HUES6 (cell line): Measurements from ENCODE around the gene ZBTB32.
"Not testable (repeated sequence)": the region's sequence is repeated elsewhere in the genome, so short reads cannot be mapped to it uniquely, and the experiment has no call there.

ENCODE experiments used
- H3K27ac ChIP-seq: 2 replicates; pipeline ENCODE4 v1.7.0; 2013; ENCODE audit warnings: low read depth, mild to moderate bottlenecking, low read length, inconsistent platforms
- H3K27me3 ChIP-seq: 2 replicates; pipeline ENCODE4 v1.6.1; 2013; ENCODE audit warnings: low read length; ENCODE audit not compliant: control insufficient read depth, insufficient read depth
- H3K36me3 ChIP-seq: 2 replicates; pipeline ENCODE4 v1.6.1; 2013; ENCODE audit warnings: low read length; ENCODE audit not compliant: control insufficient read depth, insufficient read depth
- H3K4me1 ChIP-seq: 2 replicates; pipeline ENCODE4 v1.6.1; 2013; ENCODE audit warnings: low read length; ENCODE audit not compliant: control insufficient read depth, insufficient read depth
- H3K4me3 ChIP-seq: 2 replicates; pipeline ENCODE4 v1.5.1; 2013; ENCODE audit warnings: low read depth, low read length
- H3K9ac ChIP-seq: one replicate; pipeline ENCODE4 v1.6.1; 2013; ENCODE audit warnings: mild to moderate bottlenecking, low read length
- H3K9me3 ChIP-seq: 2 replicates; pipeline ENCODE4 v1.6.1; 2013; ENCODE audit warnings: low read depth, low read length; ENCODE audit not compliant: control insufficient read depth, insufficient read depth

The ZBTB32 gene

GRCh38 chr19:35704218-35704617, at the start of gene ZBTB32:
ZBTB32 (plus strand) TSS chr19:35704558; CDS start chr19:35714627, 10,069 bp downstream.
- H3K36me3 ChIP-seq = no peaks in the 10 kb centered on the region
- peaks cover 4% of the 10 kb centered on the region; the same call in 1 of the 2 replicates for H3K4me1 ChIP-seq
- no peak within 1 kb of the TSS for H3K27ac ChIP-seq
- H3K27me3 ChIP-seq = peaks cover 24% of the 10 kb centered on the region
- H3K9me3 ChIP-seq = no peaks in the 10 kb centered on the region
- H3K9ac ChIP-seq = no peak within 1 kb of the TSS
- no peak within 1 kb of the TSS for H3K4me3 ChIP-seq

GRCh38 chr19:35654828-35655227, 49.5 kb upstream of the ZBTB32 start:
- not testable (repeated sequence) for H3K27me3 ChIP-seq, H3K4me1 ChIP-seq, H3K27ac ChIP-seq, H3K4me3 ChIP-seq, H3K9me3 ChIP-seq, H3K9ac ChIP-seq
- peaks cover 71% of the 10 kb centered on the region for H3K36me3 ChIP-seq

GRCh38 chr19:35655600-35655999, 48.8 kb upstream of the ZBTB32 start:
- no peaks in the 10 kb centered on the region for H3K9me3 ChIP-seq
- H3K9ac ChIP-seq = no peak overlapping the region
- H3K27ac ChIP-seq = no peak overlapping the region
- H3K4me1 ChIP-seq = no peaks in the 10 kb centered on the region
- no peak overlapping the region for H3K4me3 ChIP-seq
- H3K27me3 ChIP-seq = no peaks in the 10 kb centered on the region
- peaks cover 72% of the 10 kb centered on the region for H3K36me3 ChIP-seq

GRCh38 chr19:35656700-35657099, 47.7 kb upstream of the ZBTB32 start:
- H3K9me3 ChIP-seq = no peaks in the 10 kb centered on the region
- no peak overlapping the region for H3K27ac ChIP-seq
- peaks cover 61% of the 10 kb centered on the region for H3K36me3 ChIP-seq
- H3K27me3 ChIP-seq = no peaks in the 10 kb centered on the region
- H3K4me3 ChIP-seq = no peak overlapping the region
- H3K4me1 ChIP-seq = no peaks in the 10 kb centered on the region
- no peak overlapping the region for H3K9ac ChIP-seq

GRCh38 chr19:35657904-35658700, 46.3 kb upstream of the ZBTB32 start:
- Histone ChIP-seq H3K27me3 (no peaks in the 10 kb centered on the region), H3K27ac (no peak overlapping the region), H3K9me3 (no peaks in the 10 kb centered on the region), H3K4me3 (no peak overlapping the region), H3K36me3 (peaks cover 55% of the 10 kb centered on the region), H3K9ac (no peak overlapping the region), H3K4me1 (no peaks in the 10 kb centered on the region)

GRCh38 chr19:35661995-35662340, 42.4 kb upstream of the ZBTB32 start:
- no peak overlapping the region for H3K4me3 ChIP-seq
- H3K27ac ChIP-seq = no peak overlapping the region
- H3K27me3 ChIP-seq = no peaks in the 10 kb centered on the region
- H3K9ac ChIP-seq = no peak overlapping the region
- peaks cover 26% of the 10 kb centered on the region for H3K36me3 ChIP-seq
- no peaks in the 10 kb centered on the region for H3K4me1 ChIP-seq
- H3K9me3 ChIP-seq = no peaks in the 10 kb centered on the region

- Histone ChIP-seq H3K9me3 (no peaks in the 10 kb centered on the region), H3K4me1 (no peaks in the 10 kb centered on the region), H3K27ac (no peak overlapping the region), H3K36me3 (peaks cover 8% of the 10 kb centered on the region), H3K9ac (no peak overlapping the region), H3K27me3 (0 out of 2 replicates have a peak, but pooled peaks cover 2% of the 10 kb centered on the region), H3K4me3 (no peak overlapping the region)
These were observed 40.4 kb upstream of the ZBTB32 start for GRCh38 chr19:35663981-35664380.

GRCh38 chr19:35665157-35665556, 39.2 kb upstream of the ZBTB32 start:
- no peak overlapping the region for H3K4me3 ChIP-seq
- peaks cover 12% of the 10 kb centered on the region; the same call in 1 of the 2 replicates for H3K27me3 ChIP-seq
- H3K27ac ChIP-seq = no peak overlapping the region
- no peak overlapping the region for H3K9ac ChIP-seq
- peaks cover 4% of the 10 kb centered on the region; the same call in 1 of the 2 replicates for H3K36me3 ChIP-seq
- H3K9me3 ChIP-seq = no peaks in the 10 kb centered on the region
- no peaks in the 10 kb centered on the region for H3K4me1 ChIP-seq

- Histone ChIP-seq H3K9me3 (no peaks in the 10 kb centered on the region), H3K36me3 (peaks cover 4% of the 10 kb centered on the region; the same call in 1 of the 2 replicates), H3K27ac (no peak overlapping the region), H3K27me3 (peaks cover 12% of the 10 kb centered on the region; the same call in 1 of the 2 replicates), H3K9ac (no peak overlapping the region), H3K4me1 (no peaks in the 10 kb centered on the region), H3K4me3 (no peak overlapping the region)
These were observed 38.8 kb upstream of the ZBTB32 start for GRCh38 chr19:35665604-35666003.

GRCh38 chr19:35666251-35666913, 38.0 kb upstream of the ZBTB32 start, which contains the start of gene UPK1A:
UPK1A (plus strand) TSS chr19:35666517; CDS start chr19:35666813, 296 bp downstream.
- H3K36me3 ChIP-seq = peaks cover 4% of the 10 kb centered on the region; the same call in 1 of the 2 replicates
- no peak within 1 kb of the TSS for H3K9ac ChIP-seq

GRCh38 chr19:35669566-35669965, 34.8 kb upstream of the ZBTB32 start:
- H3K4me1 ChIP-seq = no peaks in the 10 kb centered on the region; the same call in 1 of the 2 replicates
- no peak overlapping the region for H3K9ac ChIP-seq
- no peak overlapping the region for H3K4me3 ChIP-seq
- H3K36me3 ChIP-seq = no peaks in the 10 kb centered on the region
- peaks cover 29% of the 10 kb centered on the region; the same call in 1 of the 2 replicates for H3K27me3 ChIP-seq
- H3K27ac ChIP-seq = no peak overlapping the region
- H3K9me3 ChIP-seq = no peaks in the 10 kb centered on the region

More at GRCh38 chr19:35666251-35666913, 38.0 kb upstream of the ZBTB32 start, which contains the start of gene UPK1A:
- no peaks in the 10 kb centered on the region for H3K4me1 ChIP-seq
- H3K4me3 ChIP-seq = no peak within 1 kb of the TSS
- no peaks in the 10 kb centered on the region for H3K9me3 ChIP-seq
- H3K27me3 ChIP-seq = peaks cover 12% of the 10 kb centered on the region; the same call in 1 of the 2 replicates
- H3K27ac ChIP-seq = no peak within 1 kb of the TSS
